HL-60 (cell line): Measurements from ENCODE around the gene ADGRF5.

Experiments used
- DNase-seq, 2 experiments: peaks; one replicate each; pipeline ENCODE4 v3.0.0-alpha.2; 2010 to 2020; ENCODE audit warnings: low read depth in 1 of 2, low spot score in 1 of 2
- H3K27ac ChIP-seq: fragments of 250-450 bp; sonication (Bioruptor Pico); replicated peaks from 2 replicates; pipeline ENCODE4 v1.5.1; 2020; ENCODE audit warnings: mild to moderate bottlenecking, moderate library complexity
- H3K27me3 ChIP-seq: fragments of 250-450 bp; sonication (Bioruptor Pico); 2 replicates; pipeline ENCODE4 v1.5.1; 2021; ENCODE audit warnings: mild to moderate bottlenecking, moderate library complexity; ENCODE audit not compliant: insufficient read depth, poor library complexity, severe bottlenecking
- H3K4me3 ChIP-seq: replicated peaks from 2 replicates; pipeline ENCODE4 v1.5.1; 2011; ENCODE audit warnings: mild to moderate bottlenecking, control low read depth, low read length; ENCODE audit not compliant: insufficient read depth
- CTCF ChIP-seq: IDR thresholded peaks from one replicate; pipeline ENCODE4 v1.5.1; 2011; ENCODE audit warnings: low read length, control low read depth, inconsistent platforms; ENCODE audit not compliant: insufficient read depth
- GABPA ChIP-seq: IDR thresholded peaks from 2 replicates; pipeline ENCODE4 v1.6.1; 2012; ENCODE audit warnings: low read depth
- POLR2AphosphoS5 ChIP-seq: IDR thresholded peaks from 2 replicates; pipeline ENCODE4 v1.6.1; 2012; ENCODE audit warnings: low read depth
- REST ChIP-seq: IDR thresholded peaks from 2 replicates; pipeline ENCODE4 v1.6.1; 2012; ENCODE audit warnings: low read depth; ENCODE audit not compliant: insufficient replicate concordance
- SPI1 ChIP-seq: IDR thresholded peaks from 2 replicates; pipeline ENCODE4 v1.6.1; 2012; ENCODE audit warnings: low read depth, mild to moderate bottlenecking, borderline replicate concordance

The ADGRF5 gene

GRCh38 chr6:46819561-46819960 is 102.2 kb downstream of the ADGRF5 start:
- peaks cover 3% of the 10 kb centered on the region for H3K27me3 ChIP-seq
- no peak for TF ChIP-seq REST
- TF ChIP-seq SPI1 = no peak
- TF ChIP-seq GABPA = no peak
- no peak for TF ChIP-seq POLR2AphosphoS5
- DNase-seq = no peak
- no peak overlapping the region for H3K27ac ChIP-seq
- no peak overlapping the region for H3K4me3 ChIP-seq

GRCh38 chr6:46816626-46817025 is 105.1 kb downstream of the ADGRF5 start:
- no peak overlapping the region for H3K27ac ChIP-seq
- H3K27me3 ChIP-seq = peaks cover 6% of the 10 kb centered on the region
- TF ChIP-seq REST (no peak), GABPA (no peak)
- no peak overlapping the region for H3K4me3 ChIP-seq
- DNase-seq = no peak

GRCh38 chr6:46815130-46815529 is 106.6 kb downstream of the ADGRF5 start:
- H3K27ac ChIP-seq = no peak overlapping the region
- DNase-seq = no peak
- TF ChIP-seq CTCF (no peak), SPI1 (no peak), GABPA (no peak), REST (no peak), POLR2AphosphoS5 (no peak)
- H3K27me3 ChIP-seq = peaks cover 13% of the 10 kb centered on the region
- no peak overlapping the region for H3K4me3 ChIP-seq

GRCh38 chr6:46808806-46809205 is 112.9 kb downstream of the ADGRF5 start:
- no peak overlapping the region for H3K27ac ChIP-seq
- TF ChIP-seq POLR2AphosphoS5 (no peak), REST (no peak), GABPA (no peak), SPI1 (peak; percentile 52; the same call in 1 of the 2 replicates)
- no peak overlapping the region for H3K4me3 ChIP-seq
- peak in 1 of 2 experiments; percentile 2 for DNase-seq
- peaks cover 11% of the 10 kb centered on the region for H3K27me3 ChIP-seq
